HG02852 (cell line): ENCODE measurements around the gene PTHLH.

ENCODE experiments used
- ATAC-seq: cut with Tn5 transposase; IDR thresholded peaks from one replicate; pipeline ENCODE4 v1.9.1; 2021; ENCODE audit warnings: mild to moderate bottlenecking, moderate library complexity; ENCODE audit not compliant: unreplicated experiment

The PTHLH gene

DNA sequence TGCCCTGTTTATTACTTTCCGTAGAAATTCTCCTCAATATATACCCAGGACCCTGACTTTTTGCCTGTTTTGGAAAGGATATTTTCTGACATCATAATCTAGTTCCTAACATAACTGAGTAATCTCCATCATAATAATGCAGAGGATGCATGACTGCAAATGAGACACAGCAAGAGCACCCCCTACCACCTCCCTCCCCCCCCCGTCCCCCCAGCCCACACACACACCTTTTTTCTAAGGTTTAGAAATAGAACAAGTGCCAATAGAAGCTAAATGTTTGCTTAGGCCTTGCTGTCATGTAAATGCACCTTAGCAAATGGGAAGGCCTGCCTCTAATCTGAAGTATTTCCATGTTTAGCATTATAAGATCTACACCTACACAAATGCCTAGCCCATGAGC, at the start of gene PTHLH:
TSS of gene PTHLH (minus strand) at position 13 of the 400 bp plus-strand sequence. CDS start 3,239 bp downstream, outside the sequence.
- ATAC-seq: no peak

GRCh38 chr12:28021704-28022103, 49.2 kb upstream of the PTHLH start:
- ATAC-seq: no peak

- ATAC-seq: no peak
Observed at GRCh38 chr12:28017873-28018255, 45.3 kb upstream of the PTHLH start.

DNA sequence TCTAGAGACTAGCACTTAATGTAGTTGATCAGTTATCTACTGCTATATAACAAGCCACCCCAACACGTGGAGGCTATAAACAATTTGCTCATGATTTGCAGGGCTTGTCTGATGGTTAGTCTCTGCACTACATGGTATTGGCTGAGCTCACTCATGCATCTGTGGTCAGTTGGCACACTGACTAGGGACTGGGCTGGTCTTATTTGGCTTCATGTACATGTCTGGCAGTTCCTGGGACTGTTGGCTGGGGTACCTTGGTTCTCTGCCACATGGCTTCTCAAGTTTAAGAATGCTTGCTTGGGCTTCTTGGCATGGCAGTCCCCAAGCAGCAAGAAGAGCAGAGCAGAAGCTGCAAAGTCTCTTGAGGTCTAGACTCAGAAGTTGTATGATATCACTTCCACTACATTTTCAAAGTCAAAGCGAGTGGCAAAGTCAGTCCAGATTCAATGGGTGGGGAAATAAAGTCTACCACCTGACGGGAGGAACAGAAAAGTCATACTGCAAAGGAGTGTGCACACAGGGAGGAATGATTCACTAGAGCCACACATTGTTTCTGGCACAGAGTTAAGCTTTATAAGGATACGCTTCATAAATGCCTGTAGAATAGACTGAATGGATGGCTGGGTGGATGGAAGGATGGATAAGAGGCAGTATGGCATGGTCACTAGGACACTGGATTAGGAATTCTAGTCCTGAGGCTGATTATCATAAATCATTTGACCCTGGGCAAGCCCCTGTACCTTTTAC, 44.8 kb upstream of the PTHLH start:
- no peak for ATAC-seq

DNA sequence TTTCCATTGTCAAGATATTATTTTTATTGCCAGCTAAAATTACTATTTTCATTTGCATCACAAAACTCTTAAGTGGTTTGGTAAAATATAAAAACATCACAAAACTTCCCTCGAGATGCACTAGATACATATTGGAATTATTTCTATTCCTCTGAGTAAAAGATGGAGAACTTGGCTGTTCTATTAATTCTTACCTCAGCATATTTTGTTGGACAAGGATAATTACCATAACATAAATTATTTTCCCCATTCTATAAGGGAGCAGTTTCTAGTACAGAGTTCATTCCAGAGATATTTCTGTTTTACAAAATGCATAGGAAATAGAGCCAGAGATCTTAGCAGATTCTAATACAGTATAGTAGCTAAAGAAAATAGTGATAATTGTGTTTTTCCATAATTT, 42.6 kb upstream of the PTHLH start:
- ATAC-seq: no peak

GRCh38 chr12:28014196-28014595, 41.7 kb upstream of the PTHLH start:
- ATAC-seq: no peak

DNA sequence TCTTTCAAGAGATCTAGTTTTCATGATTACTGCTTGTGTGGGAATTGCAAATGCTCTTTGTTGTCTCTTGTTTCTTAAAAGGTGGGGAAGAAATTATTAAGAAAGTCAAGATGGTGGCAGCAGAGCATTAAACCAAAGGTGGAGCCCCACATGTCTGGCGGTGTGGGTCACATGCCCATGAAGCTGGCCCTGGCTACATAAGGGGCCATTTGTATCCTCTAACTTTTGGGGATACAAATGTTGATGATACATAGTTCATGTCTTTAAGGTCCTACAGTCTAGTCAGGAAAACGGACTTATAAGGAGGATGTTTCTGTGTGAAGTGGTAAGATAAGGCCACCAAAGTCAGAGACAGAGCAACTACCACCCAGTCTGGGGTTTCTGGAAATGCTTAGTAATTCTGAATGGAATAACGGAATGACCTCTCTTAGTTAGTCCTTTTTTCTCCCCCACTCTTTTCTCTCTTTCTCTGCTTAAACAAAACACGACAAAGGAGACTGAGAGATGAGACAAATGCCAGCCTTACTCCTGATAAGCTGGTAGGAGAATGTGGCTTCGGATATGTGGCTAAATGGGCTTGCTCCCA, 39.9 kb upstream of the PTHLH start:
- ATAC-seq: no peak

DNA sequence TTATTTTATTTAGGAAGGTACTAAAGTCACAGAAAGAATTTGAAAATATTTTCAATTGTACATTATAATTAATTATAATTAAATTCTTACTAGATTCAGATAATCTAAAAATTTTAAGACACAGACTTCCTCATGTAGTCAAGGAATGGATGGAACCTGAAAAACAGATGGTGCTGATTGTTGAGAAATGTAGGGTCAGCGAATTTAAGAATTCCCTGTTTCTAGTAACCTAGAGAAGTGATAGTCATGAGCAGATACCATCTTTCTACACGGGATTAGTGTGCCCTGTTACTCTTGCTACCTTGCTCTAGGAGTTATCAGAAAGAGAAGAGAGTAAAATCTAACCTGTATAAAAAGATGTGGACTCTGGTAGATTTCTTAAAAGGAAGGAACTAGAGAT, 37.5 kb upstream of the PTHLH start:
- no peak for ATAC-seq

GRCh38 chr12:27999970-28000369, 27.4 kb upstream of the PTHLH start:
- ATAC-seq: no peak

DNA sequence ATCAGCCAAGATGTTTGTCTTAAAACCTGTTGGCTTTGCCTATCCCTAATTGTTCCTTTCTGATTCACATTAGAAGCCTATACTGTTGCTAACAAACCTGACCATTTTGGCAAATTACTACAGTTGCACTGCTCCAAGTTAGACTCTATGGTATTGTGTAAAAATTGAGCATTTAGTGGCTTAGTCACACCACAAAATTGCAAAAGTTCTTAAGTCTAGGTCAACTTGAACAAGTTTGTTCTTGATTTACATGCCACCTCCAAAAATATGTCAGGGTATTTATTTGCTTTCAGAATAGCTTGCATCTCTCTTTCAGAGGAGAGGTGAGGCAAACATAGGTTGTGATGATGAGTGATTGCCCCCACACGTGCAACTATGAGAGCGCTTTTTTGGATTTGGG, 27.0 kb upstream of the PTHLH start:
- no peak for ATAC-seq

GRCh38 chr12:27998658-27999057, 26.1 kb upstream of the PTHLH start:
- no peak for ATAC-seq

DNA sequence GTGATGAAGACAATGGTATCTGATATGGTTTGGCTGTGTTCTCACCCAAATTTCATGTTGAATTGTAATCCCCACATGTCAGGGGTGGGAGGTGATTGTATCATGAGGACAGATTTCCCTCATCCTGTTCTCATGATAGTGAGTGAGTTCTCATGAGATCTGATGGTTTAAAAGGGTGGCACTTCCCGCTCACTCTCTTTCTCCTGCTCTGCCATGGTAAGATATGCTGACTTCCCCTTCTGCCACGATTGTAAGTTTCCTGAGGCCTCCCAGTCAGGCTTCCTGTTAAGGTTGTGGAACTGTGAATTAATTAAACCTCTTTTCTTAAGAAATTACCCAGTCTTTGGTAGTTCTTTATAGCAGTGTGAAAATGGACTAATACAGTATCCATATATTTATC, 25.6 kb upstream of the PTHLH start:
- ATAC-seq: no peak

- ATAC-seq: no peak
Observed at GRCh38 chr12:27996761-27997160, 24.2 kb upstream of the PTHLH start.

- no peak for ATAC-seq
Observed at GRCh38 chr12:27995406-27995805, 22.9 kb upstream of the PTHLH start.

DNA sequence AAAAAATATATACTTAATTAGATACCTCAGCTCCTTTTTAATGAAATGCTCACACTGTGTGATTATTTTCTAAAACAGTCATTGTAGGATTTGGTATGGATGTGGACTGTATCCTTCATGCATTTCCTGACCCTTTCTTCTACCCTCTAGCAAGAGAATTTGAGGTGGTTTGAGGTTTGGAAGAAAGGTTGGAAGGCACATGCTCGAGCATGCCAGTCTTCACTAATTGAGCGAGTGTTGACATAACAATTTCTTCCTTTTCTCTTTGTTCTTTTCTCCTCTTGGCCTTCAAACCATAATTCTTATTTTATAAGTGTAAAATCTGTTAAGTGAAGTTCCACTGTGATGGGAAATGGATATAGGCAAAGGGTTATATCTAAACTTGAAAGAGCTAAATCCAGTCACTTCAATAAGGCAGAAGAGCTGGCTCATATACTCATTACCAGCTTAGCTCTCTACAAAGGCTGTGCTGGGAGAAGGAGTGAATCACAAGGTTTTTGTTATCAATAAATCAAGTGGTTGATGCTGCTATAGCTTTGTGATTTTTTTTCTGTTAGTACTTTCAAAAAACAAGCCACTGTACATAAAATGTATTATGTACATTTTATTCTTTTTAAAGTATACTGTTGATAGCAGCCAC, 16.2 kb upstream of the PTHLH start:
- ATAC-seq: no peak

GRCh38 chr12:27987331-27987730, 14.8 kb upstream of the PTHLH start:
- no peak for ATAC-seq

DNA sequence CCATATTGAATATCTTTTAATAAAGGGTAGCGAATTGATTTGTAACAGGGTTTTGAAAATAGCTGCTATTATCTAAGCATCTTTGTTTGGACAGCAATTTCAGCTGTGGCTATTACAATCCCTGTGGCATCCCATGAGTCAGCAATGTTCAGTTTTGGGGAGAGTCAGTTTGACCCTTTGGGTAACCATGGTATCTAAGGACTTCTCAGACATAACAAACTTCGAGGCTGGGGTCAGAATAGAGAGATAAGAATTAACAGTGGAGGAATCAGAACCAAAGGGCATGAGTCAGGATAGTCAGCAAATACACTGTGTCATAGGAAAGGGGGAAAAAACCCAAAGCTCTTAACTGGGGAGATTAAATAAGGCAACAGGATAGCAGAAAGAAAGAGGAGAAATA, 11.7 kb upstream of the PTHLH start:
- ATAC-seq: no peak

GRCh38 chr12:27982951-27983350, 10.4 kb upstream of the PTHLH start:
- ATAC-seq: no peak

GRCh38 chr12:27982385-27982784, 9.9 kb upstream of the PTHLH start:
- no peak for ATAC-seq

GRCh38 chr12:27981874-27982273, 9.3 kb upstream of the PTHLH start:
- no peak for ATAC-seq

- no peak for ATAC-seq
Observed at GRCh38 chr12:27979145-27979544, 6.6 kb upstream of the PTHLH start.
